ENCODE data around the gene CCDC134.
"Not testable (repeated sequence)": the region's sequence is repeated elsewhere in the genome, so short reads cannot be mapped to it uniquely, and the experiment has no call there.

The CCDC134 gene

DNA sequence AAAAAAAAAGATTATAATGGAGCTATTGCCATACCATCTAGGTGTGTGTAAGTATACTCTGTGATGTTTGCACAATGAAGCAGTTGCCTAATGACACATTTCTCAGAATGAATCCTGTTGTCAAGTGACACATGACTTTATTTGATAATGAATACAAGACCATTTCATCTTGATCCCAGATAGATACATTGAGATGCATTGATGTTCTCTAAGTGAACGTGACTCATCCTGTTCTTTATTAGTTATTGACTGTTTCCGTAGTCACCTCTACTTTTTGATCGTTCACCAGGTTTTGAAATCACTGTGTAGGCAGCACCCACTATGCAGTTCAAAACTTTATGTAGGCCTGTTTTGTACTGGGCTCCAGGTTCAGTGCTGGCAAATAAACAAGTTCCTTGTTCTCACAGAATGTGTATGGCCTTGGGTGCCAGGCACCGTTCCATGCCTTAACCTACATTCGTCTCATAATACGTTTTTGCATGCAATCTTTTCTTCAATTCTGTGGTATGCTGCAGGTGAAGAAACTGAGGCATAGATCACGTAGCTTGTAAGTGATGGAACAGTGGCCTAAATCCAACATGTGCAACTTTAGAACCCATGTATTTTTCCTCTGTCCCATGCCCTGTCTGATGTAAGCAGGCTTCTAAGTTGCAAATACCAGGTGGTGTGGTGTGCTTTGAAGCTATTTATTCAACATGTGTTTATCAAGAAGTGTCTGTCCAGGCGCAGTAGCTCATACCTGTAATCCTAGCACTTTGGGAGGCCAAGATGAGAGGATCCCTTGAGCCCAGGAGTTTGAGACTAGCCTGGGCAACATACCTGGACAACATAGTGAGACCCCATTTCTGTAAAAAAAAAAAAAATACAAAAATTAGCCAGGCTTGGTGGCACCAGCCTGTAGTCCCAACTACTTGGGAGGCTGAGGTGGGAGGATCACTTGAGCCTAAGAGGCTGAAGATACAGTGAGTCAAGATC, 42.8 kb downstream of the CCDC134 start:
- no peak for DNase-seq (ENCODE audit: low read depth, low spot score)

DNA sequence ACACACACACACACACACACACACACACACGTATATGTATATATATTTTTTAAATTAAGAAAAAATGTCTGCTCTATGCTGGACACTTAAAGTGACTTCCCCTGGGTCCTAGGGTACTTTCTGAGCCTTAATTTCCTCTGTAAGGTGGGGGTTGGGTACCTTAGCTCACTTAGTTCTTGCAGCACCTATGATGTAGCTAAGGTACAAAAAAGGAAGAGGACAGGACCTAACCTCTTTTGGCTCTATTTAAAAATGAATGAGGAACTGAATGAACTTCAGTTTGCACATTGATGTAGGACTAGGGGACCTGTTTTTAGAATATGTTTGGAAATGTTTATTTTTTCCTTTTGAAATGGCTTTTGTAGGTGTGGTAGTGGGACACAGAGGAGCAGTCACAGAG, 43.6 kb downstream of the CCDC134 start:
- no peak for DNase-seq (ENCODE audit: low read depth, low spot score)

DNA sequence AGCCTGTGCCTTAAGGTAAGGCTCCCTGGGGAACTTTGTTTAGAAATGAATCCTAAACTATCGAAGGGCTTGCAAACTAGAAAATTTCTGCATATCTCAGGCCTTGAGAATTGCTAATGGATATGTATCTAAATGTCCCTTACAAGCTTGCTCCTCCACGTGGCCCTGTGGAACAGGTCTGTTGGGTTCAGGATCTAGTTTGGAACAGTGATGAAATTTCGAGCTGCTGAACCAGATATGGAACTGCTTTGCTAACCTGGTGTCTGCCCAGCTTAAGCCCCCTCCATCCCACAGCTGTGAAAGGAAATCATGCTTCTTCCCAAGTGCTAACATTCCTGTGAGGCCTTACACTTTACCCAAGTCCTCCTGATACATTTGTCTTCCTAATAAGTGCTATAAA, 44.0 kb downstream of the CCDC134 start:
- no peak for DNase-seq (ENCODE audit: low read depth, low spot score)

- no peak for DNase-seq (ENCODE audit: low read depth, low spot score)
Measured at GRCh38 chr22:41845380-41846267, 45.1 kb downstream of the CCDC134 start.

DNA sequence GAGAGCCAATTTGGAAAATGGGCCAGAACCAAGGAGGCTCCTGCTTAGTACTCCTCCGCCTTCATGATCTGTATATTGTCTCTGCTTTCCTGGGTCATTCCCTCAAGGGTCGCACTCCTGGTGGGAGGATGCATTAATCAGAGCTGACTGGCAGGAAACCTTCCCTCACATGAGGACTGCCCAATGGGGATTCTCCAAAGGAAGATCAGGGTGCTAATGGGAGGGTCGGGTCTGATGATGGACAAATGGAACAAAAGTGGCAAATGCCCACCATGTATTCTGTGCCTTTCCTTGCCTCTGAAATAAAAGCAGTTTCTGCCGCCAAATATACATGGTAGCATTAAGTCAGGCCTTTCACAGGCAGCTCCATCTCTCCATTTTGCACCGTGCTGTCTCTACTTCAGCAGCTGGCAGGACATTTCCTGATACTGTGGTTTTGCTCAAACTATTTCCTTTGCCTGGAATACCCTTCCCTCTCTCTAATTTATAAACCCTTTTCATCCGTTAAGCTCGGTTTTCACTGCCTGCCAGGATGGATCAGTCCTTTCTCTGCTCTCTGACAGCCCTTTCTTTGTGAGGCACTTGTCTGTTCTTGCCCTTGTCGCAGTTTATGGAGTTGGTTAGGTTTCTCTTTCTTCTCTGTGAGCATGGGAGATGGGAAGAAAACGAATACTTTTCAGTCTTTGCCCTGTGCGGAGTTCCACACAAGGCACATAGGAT, 45.9 kb downstream of the CCDC134 start:
- no peak for DNase-seq (ENCODE audit: low read depth, low spot score)

GRCh38 chr22:41847300-41847699, 46.8 kb downstream of the CCDC134 start:
- no peak for DNase-seq (ENCODE audit: low read depth, low spot score)

DNA sequence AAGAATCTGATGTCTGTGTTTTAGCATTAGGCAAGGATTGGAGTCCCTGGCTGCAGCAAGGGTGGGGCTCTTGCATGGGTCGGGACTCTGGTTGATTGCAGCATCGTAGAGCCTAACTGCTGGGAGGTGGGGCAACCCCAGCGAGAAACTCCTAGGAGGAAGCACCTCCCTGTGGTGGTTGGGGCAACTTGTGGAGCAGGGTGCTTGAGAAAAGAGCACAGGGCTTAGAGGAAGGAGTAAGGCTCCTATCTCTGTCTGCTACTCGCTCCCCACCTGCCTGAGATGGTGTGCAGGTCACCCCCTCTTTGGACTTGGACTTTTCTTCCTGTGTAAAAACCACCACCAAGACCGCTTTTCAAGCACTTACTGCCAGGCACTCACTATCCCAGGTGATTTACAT, 48.0 kb downstream of the CCDC134 start:
- DNase-seq (ENCODE audit: low read depth, low spot score) = no peak

GRCh38 chr22:41856469-41856868, 56.0 kb downstream of the CCDC134 start:
- DNase-seq (ENCODE audit: low read depth, low spot score) = no peak

DNA sequence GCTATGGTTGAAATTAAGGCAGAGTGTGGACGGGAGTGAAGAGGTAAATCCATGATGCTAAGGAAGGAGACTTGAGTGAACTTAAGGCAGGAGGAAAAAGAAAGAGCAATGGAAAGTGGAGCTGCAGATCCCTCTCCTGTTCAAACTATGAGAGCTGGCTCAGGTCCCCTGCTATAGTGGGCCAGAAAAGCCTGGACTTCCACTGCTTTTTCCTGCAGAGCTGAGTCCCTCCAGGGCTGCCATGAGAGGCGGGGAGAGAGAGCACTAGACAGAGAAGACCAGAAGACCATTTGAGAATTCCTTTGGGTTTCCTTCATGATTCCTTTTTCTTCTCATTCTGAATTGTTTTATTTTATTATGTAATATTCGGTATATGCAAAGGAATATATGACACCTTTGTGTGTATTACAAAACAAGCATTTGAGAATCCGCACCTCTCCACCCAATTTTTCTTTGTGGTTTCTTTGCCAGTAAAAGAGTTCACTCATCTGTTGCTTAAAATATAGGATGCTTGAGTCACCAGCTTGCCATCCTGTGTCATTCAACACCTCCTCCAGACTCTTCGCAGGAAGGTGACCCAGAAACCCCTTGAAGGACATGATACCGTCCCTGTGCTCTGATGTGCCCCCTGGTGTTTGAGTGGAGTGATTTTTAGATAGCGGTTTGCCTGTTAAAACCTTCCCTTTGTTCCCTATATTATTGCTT, 56.8 kb downstream of the CCDC134 start:
- peak; percentile 59 for DNase-seq (ENCODE audit: low read depth, low spot score)

DNA sequence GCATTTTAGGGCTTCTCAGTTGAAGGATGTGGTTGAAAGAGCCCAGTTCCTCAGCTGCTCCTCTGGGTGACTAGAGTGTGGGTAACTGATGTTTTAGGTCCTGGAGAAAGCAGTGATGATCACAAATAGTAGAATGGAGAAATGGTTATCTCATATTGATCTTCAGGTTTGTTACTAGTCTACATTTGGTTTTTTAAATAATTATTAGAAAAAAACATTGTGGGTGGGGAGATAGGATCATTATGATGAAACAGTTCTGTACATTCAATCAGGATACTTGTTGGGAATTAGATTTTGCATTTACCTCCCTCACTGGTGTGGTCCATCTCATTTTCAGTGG, 57.4 kb downstream of the CCDC134 start:
- no peak for DNase-seq (ENCODE audit: low read depth, low spot score)

- peak; percentile 6 for DNase-seq (ENCODE audit: low read depth, low spot score)
Measured at GRCh38 chr22:41862160-41862529, 61.7 kb downstream of the CCDC134 start.

GRCh38 chr22:41862530-41863266, 62.2 kb downstream of the CCDC134 start:
- peak; percentile 17 for DNase-seq (ENCODE audit: low read depth, low spot score)

- no peak for DNase-seq (ENCODE audit: low read depth, low spot score)
Measured at GRCh38 chr22:41863472-41863871, 63.0 kb downstream of the CCDC134 start.

DNA sequence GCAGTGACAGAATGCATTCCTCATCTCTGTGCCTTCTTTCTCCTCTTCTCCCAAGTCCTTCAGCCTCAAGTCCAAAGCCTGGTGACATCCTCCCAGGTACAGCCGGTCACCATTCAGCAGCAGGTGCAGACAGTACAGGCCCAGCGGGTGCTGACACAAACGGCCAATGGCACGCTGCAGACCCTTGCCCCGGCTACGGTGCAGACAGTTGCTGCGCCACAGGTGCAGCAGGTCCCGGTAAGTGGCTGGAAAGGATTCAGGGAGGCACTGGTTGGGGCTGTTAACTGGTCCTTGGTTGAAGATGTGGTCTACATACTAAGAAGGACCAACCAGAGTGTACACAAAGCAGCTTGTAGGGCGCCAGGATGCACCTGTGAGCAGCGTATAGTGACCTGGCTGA, 68.1 kb downstream of the CCDC134 start:
- DNase-seq (ENCODE audit: low read depth, low spot score) = no peak

GRCh38 chr22:41870081-41870480, 69.6 kb downstream of the CCDC134 start:
- DNase-seq (ENCODE audit: low read depth, low spot score) = not testable (repeated sequence)

DNA sequence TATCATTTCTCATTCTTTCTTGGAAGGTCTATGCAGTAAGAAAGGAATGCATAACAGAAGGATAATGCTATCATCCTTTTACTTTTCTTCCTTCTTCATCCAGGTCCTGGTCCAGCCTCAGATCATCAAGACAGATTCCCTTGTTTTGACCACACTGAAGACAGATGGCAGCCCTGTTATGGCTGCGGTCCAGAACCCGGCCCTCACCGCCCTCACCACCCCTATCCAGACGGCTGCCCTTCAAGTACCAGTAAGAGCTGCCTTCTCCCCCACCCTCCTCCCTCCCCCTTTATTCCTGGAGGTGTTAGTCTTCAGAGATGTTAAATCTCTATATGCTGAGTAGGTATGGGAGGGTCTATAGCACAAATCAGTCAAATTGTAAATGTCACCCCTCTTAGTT, 70.3 kb downstream of the CCDC134 start:
- DNase-seq (ENCODE audit: low read depth, low spot score) = no peak

DNA sequence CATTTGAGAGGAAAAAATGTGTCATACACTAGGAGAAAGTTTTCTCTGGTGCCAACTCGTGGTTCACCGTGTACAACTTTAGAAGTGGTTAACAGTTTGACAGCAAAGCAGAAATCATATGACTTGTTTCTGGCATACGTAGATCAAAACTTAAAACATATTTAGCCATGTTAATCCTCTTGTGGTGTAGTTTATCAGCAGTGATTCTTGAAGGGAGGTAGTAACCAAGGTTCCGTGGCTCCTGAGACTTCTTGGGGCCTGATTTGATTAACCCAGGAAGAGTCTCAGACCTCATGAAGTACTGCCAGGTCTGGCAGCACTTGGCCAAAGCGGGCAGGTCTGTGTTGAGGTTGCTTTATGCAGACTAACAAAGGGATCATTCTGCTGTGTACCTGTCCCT, 72.9 kb downstream of the CCDC134 start:
- no peak for DNase-seq (ENCODE audit: low read depth, low spot score)

GRCh38 chr22:41874090-41874489, 73.6 kb downstream of the CCDC134 start:
- no peak for DNase-seq (ENCODE audit: low read depth, low spot score)

GRCh38 chr22:41875531-41876270, 75.2 kb downstream of the CCDC134 start:
- no peak for DNase-seq (ENCODE audit: low read depth, low spot score)

Measured in activated naive CD8-positive, alpha-beta T cell treated with anti-CD3 and anti-CD28 coated beads, Interleukin-2, amount 50 U/mL, for 16 hours (primary cell).